ENCODE data around the gene MLLT1.

DNA sequence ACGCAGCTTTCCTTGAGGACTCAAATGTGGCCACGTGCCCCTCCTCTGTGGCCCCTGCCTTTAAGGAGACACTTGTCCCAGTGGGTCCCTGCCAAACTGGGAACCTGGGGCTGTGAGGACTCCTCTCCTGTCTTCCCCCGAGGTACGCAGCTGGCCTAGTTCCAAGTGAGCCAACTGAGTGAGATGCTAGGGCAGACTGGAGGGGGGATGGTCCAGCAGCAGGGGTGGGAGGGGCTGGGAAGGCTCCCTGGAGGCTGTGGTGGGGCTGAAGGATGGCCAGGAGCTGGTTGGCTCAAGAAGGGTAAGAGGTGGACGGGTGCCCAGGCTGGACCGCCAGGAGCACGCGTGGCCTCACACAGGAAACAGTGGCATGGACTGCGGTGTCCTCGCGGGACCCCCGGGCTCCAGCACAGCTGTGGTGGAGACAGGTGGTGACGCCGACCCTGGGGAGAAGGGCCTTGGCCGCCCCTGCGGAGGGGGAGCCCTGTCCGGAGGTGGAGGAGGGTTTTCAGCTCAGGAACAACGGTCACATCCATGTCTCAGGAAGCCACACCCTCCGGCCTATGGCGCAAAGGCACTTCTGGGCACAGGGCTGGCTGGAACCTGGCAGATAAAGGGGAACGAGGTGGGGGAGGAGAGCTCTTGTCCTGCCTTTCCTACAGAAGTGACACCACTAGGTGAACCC lies 45.8 kb downstream of the MLLT1 start:
- no peak for TF ChIP-seq POLR2A (IDR thresholded peaks at IDR 0.05)
- no peak for TF ChIP-seq CTCF (IDR thresholded peaks at IDR 0.05)

All from vagina (tissue), 2 donors.